A549 (cell line): ENCODE results near the gene SPINK8. TPM values are rescaled to one million over a fixed set of nuclear protein-coding genes. Genes with fewer than 3 reads are reported as not detected.

Source experiments
- ATAC-seq, 2 experiments: fragments of 200-7000 bp in 1 of 2; fragments of >200 bp in 1 of 2; cut with Nextera tagmentation in 1 of 2; cut with Tn5 transposase in 1 of 2; 3 replicates each; pipeline versions ENCODE4 v1.8.0 to v1.9.1; 2018 to 2020; ENCODE audit warnings: mild to moderate bottlenecking in 1 of 2, moderate library complexity in 1 of 2
- CTCF ChIA-PET: fragments of 300-600 bp; sonication (Branson Sonifier 250); formaldehyde crosslinking; extraction: SDS; loops from one replicate; lab custom pipeline; 2021; ENCODE audit warnings: antibody characterized with exemption, inconsistent platforms; lab: Yijun Ruan, JAX
- POLR2A ChIA-PET: fragments of 350-600 bp; formaldehyde crosslinking; extraction: SDS; loops from one replicate; lab custom pipeline; 2021; ENCODE audit warnings: antibody characterized with exemption, inconsistent platforms; lab: Yijun Ruan, JAX
- DNase-seq, 2 experiments: peaks; one replicate each; pipeline versions ENCODE4 v3.0.0 to v3.0.0-alpha.2; 2011 to 2016; ENCODE audit warnings: low read depth in 1 of 2, low spot score in 1 of 2
- FAIRE-seq: peaks from 2 replicates; lab custom pipeline; 2011; peaks lifted over from hg19 to GRCh38; lab: Jason Lieb, UNC
- H3K27ac ChIP-seq, 2 experiments: fragments of >200 bp; sonication (Bioruptor Twin); formaldehyde crosslinking; 3 replicates each; pipeline ENCODE4 v1.5.1; 2016 to 2017
- H3K4me1 ChIP-seq: fragments of >200 bp; sonication (Bioruptor Twin); formaldehyde crosslinking; 3 replicates; pipeline ENCODE4 v1.6.1; 2016
- H3K4me2 ChIP-seq: fragments of >200 bp; sonication (Bioruptor Twin); formaldehyde crosslinking; 3 replicates; pipeline ENCODE4 v1.6.1; 2016
- H3K4me3 ChIP-seq: fragments of >200 bp; sonication (Bioruptor Twin); formaldehyde crosslinking; 3 replicates; pipeline ENCODE4 v1.5.1; 2016
- H3K9me3 ChIP-seq: fragments of >200 bp; sonication (Bioruptor Twin); formaldehyde crosslinking; 3 replicates; pipeline ENCODE4 v1.6.1; 2016
- CHD2 ChIP-seq: fragments of 150-350 bp; IDR thresholded peaks from 2 replicates; pipeline ENCODE4 v1.6.1; 2014; ENCODE audit warnings: low read length; ENCODE audit not compliant: partially characterized antibody
- CTCF ChIP-seq: fragments of >200 bp; sonication (Bioruptor Twin); formaldehyde crosslinking; IDR thresholded peaks from 3 replicates; pipeline ENCODE4 v1.5.1; 2016
- EHMT2 ChIP-seq: fragments of 200-600 bp; sonication (generic); IDR thresholded peaks from 2 replicates; pipeline ENCODE4 v1.6.1; 2016; ENCODE audit warnings: antibody characterized with exemption, low read depth, mild to moderate bottlenecking, moderate library complexity
- FOSB ChIP-seq: fragments of 250-450 bp; sonication (Bioruptor Pico); IDR thresholded peaks from 2 replicates; pipeline ENCODE4 v1.5.0; 2020; ENCODE audit warnings: mild to moderate bottlenecking, moderate library complexity
- GATA3 ChIP-seq: IDR thresholded peaks from 2 replicates; pipeline ENCODE4 v1.6.1; 2012; ENCODE audit warnings: borderline replicate concordance
- HDAC2 ChIP-seq: fragments of 200-600 bp; sonication (generic); IDR thresholded peaks from 2 replicates; pipeline ENCODE4 v1.6.1; 2016
- JUNB ChIP-seq: fragments of >200 bp; sonication (Bioruptor Twin); formaldehyde crosslinking; IDR thresholded peaks from 2 replicates; pipeline ENCODE4 v1.6.1; 2016
- MYC ChIP-seq: IDR thresholded peaks from 2 replicates; pipeline ENCODE4 v1.6.1; 2012; ENCODE audit warnings: mild to moderate bottlenecking, inconsistent platforms, low read length, improper control_type of control experiment, borderline replicate concordance
- NFE2L2 ChIP-seq: fragments of 150-350 bp; conservative IDR thresholded peaks from 2 replicates; pipeline ENCODE4 v1.6.1; 2014; ENCODE audit warnings: low read length
- RAD21 ChIP-seq, 2 experiments: fragments of >200 bp in 1 of 2; sonication (Bioruptor Twin) in 1 of 2; formaldehyde crosslinking in 1 of 2; IDR thresholded peaks in 1 of 2; conservative IDR thresholded peaks in 1 of 2; 2 replicates in 1 of 2; 3 replicates in 1 of 2; pipeline ENCODE4 v1.6.1; 2012 to 2018; ENCODE audit warnings: inconsistent platforms in 1 of 2
- TFCP2L1 ChIP-seq: fragments of 250-450 bp; sonication (Bioruptor Pico); IDR thresholded peaks from 2 replicates; pipeline ENCODE4 v1.5.0; 2021; ENCODE audit warnings: mild to moderate bottlenecking
- ZSCAN20 ChIP-seq: fragments of 250-450 bp; sonication (Bioruptor Pico); IDR thresholded peaks from 2 replicates; pipeline ENCODE4 v1.8.0; 2022; ENCODE audit warnings: mild to moderate bottlenecking, moderate library complexity
- polyA plus RNA-seq, 4 experiments: library from polyadenylated mRNA; depleted of rRNA in 3 of 4; stranded (reverse); fragments of >200 nt; fragmentation: RNase III in 1 of 4; extraction: RNeasy Plus Mini Kit Qiagen cat#74134 plus additional on column Dnase treatment in 1 of 4; gene quantifications; 2 replicates in 3 of 4; 3 replicates in 1 of 4; pipeline ENCODE4 v1.2.3, GENCODE V29; 2011 to 2017
- TF ChIP-seq, protein P1 (sequence below): fragments of 450-650 bp; IDR thresholded peaks from 2 replicates; pipeline ENCODE4 v1.6.1; 2014; ENCODE audit warnings: antibody characterized with exemption
- TF ChIP-seq, protein P2 (sequence below): fragments of >200 bp; sonication (Bioruptor Twin); formaldehyde crosslinking; IDR thresholded peaks from 2 replicates; pipeline ENCODE4 v1.6.1; 2016
- TF ChIP-seq, protein P3 (sequence below): fragments of 200-600 bp; sonication (generic); IDR thresholded peaks from 2 replicates; pipeline ENCODE4 v1.6.1; 2016; ENCODE audit warnings: antibody characterized with exemption, mild to moderate bottlenecking, moderate library complexity
- TF ChIP-seq, protein P4 (sequence below): fragments of 250-450 bp; sonication (Bioruptor Pico); IDR thresholded peaks from 2 replicates; pipeline ENCODE4 v1.5.0; 2020; ENCODE audit warnings: low read depth, mild to moderate bottlenecking, moderate library complexity
- TF ChIP-seq, protein P5 (sequence below): fragments of >200 bp; sonication (Bioruptor Twin); formaldehyde crosslinking; IDR thresholded peaks from 3 replicates; pipeline ENCODE4 v1.6.1; 2016
- TF ChIP-seq, protein P6 (sequence below): IDR thresholded peaks from 2 replicates; pipeline ENCODE4 v1.6.1; 2012; ENCODE audit warnings: low read depth, borderline replicate concordance

SPINK8 gene
- polyA plus RNA-seq, 2 of the 4 experiments (the other 2 are of a cell fraction), result not detected

- no peak for ATAC-seq
- TF ChIP-seq NFE2L2, result no peak
- TF ChIP-seq, protein P1, sequence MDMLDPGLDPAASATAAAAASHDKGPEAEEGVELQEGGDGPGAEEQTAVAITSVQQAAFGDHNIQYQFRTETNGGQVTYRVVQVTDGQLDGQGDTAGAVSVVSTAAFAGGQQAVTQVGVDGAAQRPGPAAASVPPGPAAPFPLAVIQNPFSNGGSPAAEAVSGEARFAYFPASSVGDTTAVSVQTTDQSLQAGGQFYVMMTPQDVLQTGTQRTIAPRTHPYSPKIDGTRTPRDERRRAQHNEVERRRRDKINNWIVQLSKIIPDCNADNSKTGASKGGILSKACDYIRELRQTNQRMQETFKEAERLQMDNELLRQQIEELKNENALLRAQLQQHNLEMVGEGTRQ, result no peak
- TF ChIP-seq CHD2, result no peak
- no peak for TF ChIP-seq MYC
- no peak for TF ChIP-seq JUNB
- TF ChIP-seq, protein P2, sequence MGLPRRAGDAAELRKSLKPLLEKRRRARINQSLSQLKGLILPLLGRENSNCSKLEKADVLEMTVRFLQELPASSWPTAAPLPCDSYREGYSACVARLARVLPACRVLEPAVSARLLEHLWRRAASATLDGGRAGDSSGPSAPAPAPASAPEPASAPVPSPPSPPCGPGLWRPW, result no peak
- no peak for TF ChIP-seq CTCF
- no peak for TF ChIP-seq GATA3
- no peak for TF ChIP-seq FOSB (CRISPR knock-in tag)
- TF ChIP-seq, protein P3, sequence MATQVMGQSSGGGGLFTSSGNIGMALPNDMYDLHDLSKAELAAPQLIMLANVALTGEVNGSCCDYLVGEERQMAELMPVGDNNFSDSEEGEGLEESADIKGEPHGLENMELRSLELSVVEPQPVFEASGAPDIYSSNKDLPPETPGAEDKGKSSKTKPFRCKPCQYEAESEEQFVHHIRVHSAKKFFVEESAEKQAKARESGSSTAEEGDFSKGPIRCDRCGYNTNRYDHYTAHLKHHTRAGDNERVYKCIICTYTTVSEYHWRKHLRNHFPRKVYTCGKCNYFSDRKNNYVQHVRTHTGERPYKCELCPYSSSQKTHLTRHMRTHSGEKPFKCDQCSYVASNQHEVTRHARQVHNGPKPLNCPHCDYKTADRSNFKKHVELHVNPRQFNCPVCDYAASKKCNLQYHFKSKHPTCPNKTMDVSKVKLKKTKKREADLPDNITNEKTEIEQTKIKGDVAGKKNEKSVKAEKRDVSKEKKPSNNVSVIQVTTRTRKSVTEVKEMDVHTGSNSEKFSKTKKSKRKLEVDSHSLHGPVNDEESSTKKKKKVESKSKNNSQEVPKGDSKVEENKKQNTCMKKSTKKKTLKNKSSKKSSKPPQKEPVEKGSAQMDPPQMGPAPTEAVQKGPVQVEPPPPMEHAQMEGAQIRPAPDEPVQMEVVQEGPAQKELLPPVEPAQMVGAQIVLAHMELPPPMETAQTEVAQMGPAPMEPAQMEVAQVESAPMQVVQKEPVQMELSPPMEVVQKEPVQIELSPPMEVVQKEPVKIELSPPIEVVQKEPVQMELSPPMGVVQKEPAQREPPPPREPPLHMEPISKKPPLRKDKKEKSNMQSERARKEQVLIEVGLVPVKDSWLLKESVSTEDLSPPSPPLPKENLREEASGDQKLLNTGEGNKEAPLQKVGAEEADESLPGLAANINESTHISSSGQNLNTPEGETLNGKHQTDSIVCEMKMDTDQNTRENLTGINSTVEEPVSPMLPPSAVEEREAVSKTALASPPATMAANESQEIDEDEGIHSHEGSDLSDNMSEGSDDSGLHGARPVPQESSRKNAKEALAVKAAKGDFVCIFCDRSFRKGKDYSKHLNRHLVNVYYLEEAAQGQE, result no peak
- TF ChIP-seq ZSCAN20 (CRISPR knock-in tag), result no peak
- TF ChIP-seq EHMT2, result no peak
- TF ChIP-seq, protein P4, sequence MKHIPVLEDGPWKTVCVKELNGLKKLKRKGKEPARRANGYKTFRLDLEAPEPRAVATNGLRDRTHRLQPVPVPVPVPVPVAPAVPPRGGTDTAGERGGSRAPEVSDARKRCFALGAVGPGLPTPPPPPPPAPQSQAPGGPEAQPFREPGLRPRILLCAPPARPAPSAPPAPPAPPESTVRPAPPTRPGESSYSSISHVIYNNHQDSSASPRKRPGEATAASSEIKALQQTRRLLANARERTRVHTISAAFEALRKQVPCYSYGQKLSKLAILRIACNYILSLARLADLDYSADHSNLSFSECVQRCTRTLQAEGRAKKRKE (CRISPR knock-in tag), result no peak
- TF ChIP-seq HDAC2, result no peak
- TF ChIP-seq, protein P5, sequence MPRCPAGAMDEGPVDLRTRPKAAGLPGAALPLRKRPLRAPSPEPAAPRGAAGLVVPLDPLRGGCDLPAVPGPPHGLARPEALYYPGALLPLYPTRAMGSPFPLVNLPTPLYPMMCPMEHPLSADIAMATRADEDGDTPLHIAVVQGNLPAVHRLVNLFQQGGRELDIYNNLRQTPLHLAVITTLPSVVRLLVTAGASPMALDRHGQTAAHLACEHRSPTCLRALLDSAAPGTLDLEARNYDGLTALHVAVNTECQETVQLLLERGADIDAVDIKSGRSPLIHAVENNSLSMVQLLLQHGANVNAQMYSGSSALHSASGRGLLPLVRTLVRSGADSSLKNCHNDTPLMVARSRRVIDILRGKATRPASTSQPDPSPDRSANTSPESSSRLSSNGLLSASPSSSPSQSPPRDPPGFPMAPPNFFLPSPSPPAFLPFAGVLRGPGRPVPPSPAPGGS, result no peak
- TF ChIP-seq RAD21 (conservative IDR thresholded peaks at IDR 0.05 in 1 of 2, IDR thresholded peaks at IDR 0.05 in 1 of 2), result no peak
- TF ChIP-seq, protein P6, sequence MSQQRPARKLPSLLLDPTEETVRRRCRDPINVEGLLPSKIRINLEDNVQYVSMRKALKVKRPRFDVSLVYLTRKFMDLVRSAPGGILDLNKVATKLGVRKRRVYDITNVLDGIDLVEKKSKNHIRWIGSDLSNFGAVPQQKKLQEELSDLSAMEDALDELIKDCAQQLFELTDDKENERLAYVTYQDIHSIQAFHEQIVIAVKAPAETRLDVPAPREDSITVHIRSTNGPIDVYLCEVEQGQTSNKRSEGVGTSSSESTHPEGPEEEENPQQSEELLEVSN, result no peak
- TF ChIP-seq TFCP2L1 (CRISPR knock-in tag), result no peak
- Histone ChIP-seq H3K27ac (no peak overlapping the region), H3K4me1 (no peaks in the 10 kb centered on the region), H3K4me2 (no peak overlapping the region), H3K4me3 (no peak overlapping the region), H3K9me3 (peaks cover 4% of the 10 kb centered on the region; the same call in 2 of the 3 replicates)
- CTCF ChIA-PET, result no interaction called here
- POLR2A ChIA-PET, result no interaction called here
- no peak for FAIRE-seq
- DNase-seq, result no peak
Measured at GRCh38 chr3:48361928-48362327, 28.5 kb upstream of the SPINK8 start.
